SKM-1 (cell line): ENCODE measurements around the gene CFD.

Experiments used
- DNase-seq: peaks from one replicate; lab custom pipeline; 2025; ENCODE audit not compliant: unreplicated experiment; lab: John Stamatoyannopoulos, UW

CFD gene

GRCh38 chr19:903266-903797 lies 43.9 kb downstream of the CFD start:
- no peak for DNase-seq

- no peak for DNase-seq
Measured at GRCh38 chr19:904545-904944, 45.1 kb downstream of the CFD start.

- no peak for DNase-seq
Measured at GRCh38 chr19:906480-906879, 47.0 kb downstream of the CFD start.

GRCh38 chr19:907183-907853 lies 47.9 kb downstream of the CFD start:
- no peak for DNase-seq

DNA sequence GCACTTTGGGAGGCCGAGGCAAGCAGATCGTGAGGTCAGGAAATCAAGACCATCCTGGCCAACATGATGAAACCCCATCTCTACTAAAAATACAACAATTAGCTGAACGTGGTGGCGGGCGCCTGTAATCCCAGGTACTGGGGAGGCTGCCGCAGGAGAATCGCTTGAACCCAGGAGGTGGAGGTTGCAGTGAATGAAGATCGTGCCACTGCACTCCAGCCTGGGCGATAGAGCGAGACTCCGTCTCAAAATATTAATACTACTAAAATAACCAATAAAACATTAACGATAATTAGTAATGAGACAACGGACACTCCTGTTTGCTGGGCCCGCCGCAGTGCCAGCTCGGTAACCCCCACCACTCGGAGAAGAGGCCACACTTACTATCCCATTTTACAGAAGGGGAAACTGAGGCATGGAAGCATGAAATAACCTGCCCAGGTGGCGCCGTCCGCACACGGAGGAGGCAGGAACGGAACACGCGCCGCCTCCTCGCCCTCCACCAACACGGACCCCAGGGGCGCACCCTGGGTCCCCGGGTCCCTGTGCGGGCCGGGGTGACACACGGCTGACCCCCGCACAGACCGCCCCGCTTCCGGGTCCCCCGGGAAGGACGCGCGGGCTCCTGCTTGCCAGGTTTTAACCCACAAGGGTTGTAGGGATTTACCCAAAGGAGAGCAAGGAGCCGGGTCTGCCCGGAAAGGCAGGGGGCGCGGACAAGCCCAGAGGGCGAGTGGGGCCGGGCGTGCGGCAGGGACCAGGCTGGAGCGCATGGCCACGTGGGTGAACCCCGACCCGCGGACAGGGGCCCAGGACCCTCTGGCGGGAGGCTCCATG lies 52.0 kb downstream of the CFD start:
- no peak for DNase-seq

- DNase-seq = no peak
Measured at GRCh38 chr19:912181-913079, 53.0 kb downstream of the CFD start.
